Measurements from ENCODE around the gene MAP6D1.

MAP6D1 gene

DNA sequence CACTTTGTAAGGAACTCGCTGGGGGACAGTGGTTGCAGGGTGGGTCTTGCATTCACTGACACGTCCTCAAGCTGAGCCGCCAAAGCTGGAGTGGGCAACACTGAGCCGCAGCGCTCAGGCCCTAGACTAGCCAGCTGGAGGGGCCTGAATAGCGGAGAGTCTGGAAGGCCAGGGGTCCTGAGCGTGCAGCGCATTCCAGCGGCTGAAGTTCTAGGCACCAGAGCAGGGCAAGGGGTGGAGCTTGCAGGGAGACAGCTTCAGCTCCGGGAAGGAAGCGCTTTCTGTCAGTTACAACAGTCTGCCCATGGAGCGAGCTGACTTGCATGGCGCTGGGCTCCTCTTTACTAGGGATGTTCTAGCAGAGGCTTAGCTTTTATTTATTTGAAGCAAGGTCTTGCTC, 2.7 kb downstream of the MAP6D1 start:
- Histone ChIP-seq H2AK5ac (ENCODE audit: low read length) (no peak overlapping the region), H3K36me3 (ENCODE audit: control insufficient read depth, insufficient read depth, low read length) (no peaks in the 10 kb centered on the region), H3K4me1 (ENCODE audit: control insufficient read depth, low read depth, low read length) (no peaks in the 10 kb centered on the region), H3K56ac (ENCODE audit: low read length) (no peak overlapping the region), H3K23ac (ENCODE audit: low read length) (no peak overlapping the region), H4K8ac (ENCODE audit: low read depth, low read length) (no peak overlapping the region), H3K79me2 (ENCODE audit: control insufficient read depth, insufficient read depth, low read length) (no peaks in the 10 kb centered on the region), H3K18ac (ENCODE audit: low read length) (no peak overlapping the region), H3K4me3 (ENCODE audit: low read length) (no peak overlapping the region), H3K27me3 (ENCODE audit: insufficient read depth, low read length, poor library complexity) (no peaks in the 10 kb centered on the region), H2BK120ac (ENCODE audit: low read depth, low read length) (no peak overlapping the region), H2BK15ac (replicated peaks; ENCODE audit: low read depth) (no peak overlapping the region), H3K4ac (ENCODE audit: low read depth, low read length) (no peak overlapping the region), H3K27ac (ENCODE audit: low read depth, low read length) (no peak overlapping the region), H2BK5ac (ENCODE audit: low read length) (no peak overlapping the region), H4K5ac (ENCODE audit: low read length) (no peak overlapping the region), H3K9ac (ENCODE audit: low read length) (no peak overlapping the region), H3K79me1 (ENCODE audit: low read length) (no peaks in the 10 kb centered on the region), H3K4me2 (ENCODE audit: low read length) (no peak overlapping the region)
- peak; percentile 60 for DNase-seq
- no CpG with 5 or more reads among the region's 13 CpGs for WGBS (ENCODE audit: extremely low coverage, insufficient coverage, low lambda C conversion rate)

DNA sequence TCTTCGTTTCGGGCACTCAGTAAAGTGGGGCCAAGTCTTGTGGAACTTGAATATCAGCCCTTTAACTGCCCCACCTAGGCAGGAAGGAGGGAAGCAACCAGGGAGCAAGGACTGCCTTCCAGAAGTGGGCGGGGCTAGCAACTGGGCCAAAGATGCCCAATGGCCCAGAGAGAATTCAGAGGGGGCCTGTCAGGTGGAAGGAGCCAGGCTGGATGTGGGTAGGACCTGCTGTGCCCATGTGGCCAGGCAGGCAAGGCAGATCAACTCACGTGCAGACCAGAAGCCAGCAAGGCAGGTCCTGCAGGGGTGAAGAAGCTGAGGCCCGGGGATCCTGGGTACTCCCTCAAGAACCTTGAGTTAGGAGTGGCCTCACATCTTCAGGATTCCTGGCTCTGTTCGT, 5.5 kb downstream of the MAP6D1 start:
- no peaks in the 10 kb centered on the region for H3K27me3 ChIP-seq (ENCODE audit: insufficient read depth, low read length, poor library complexity)
- no peak overlapping the region for H4K8ac ChIP-seq (ENCODE audit: low read depth, low read length)
- no peaks in the 10 kb centered on the region for H3K36me3 ChIP-seq (ENCODE audit: control insufficient read depth, insufficient read depth, low read length)
- no peak overlapping the region for H3K9ac ChIP-seq (ENCODE audit: low read length)
- no peak overlapping the region for H3K4me3 ChIP-seq (ENCODE audit: low read length)
- no peaks in the 10 kb centered on the region for H3K4me1 ChIP-seq (ENCODE audit: control insufficient read depth, low read depth, low read length)
- H2BK120ac ChIP-seq (ENCODE audit: low read depth, low read length) = no peak overlapping the region
- H2BK5ac ChIP-seq (ENCODE audit: low read length) = no peak overlapping the region
- H4K5ac ChIP-seq (ENCODE audit: low read length) = no peak overlapping the region
- WGBS (ENCODE audit: extremely low coverage, insufficient coverage, low lambda C conversion rate) = no CpG with 5 or more reads among the region's 6 CpGs
- H3K4me2 ChIP-seq (ENCODE audit: low read length) = no peak overlapping the region
- H3K79me1 ChIP-seq (ENCODE audit: low read length) = no peaks in the 10 kb centered on the region
- no peak overlapping the region for H3K23ac ChIP-seq (ENCODE audit: low read length)
- no peak overlapping the region for H3K27ac ChIP-seq (ENCODE audit: low read depth, low read length)
- H3K18ac ChIP-seq (ENCODE audit: low read length) = no peak overlapping the region
- DNase-seq = no peak
- no peak overlapping the region for H3K4ac ChIP-seq (ENCODE audit: low read depth, low read length)
- no peak overlapping the region for H2AK5ac ChIP-seq (ENCODE audit: low read length)
- no peaks in the 10 kb centered on the region for H3K79me2 ChIP-seq (ENCODE audit: control insufficient read depth, insufficient read depth, low read length)
- no peak overlapping the region for H3K56ac ChIP-seq (ENCODE audit: low read length)
- no peak overlapping the region for H2BK15ac ChIP-seq (replicated peaks; ENCODE audit: low read depth)

DNA sequence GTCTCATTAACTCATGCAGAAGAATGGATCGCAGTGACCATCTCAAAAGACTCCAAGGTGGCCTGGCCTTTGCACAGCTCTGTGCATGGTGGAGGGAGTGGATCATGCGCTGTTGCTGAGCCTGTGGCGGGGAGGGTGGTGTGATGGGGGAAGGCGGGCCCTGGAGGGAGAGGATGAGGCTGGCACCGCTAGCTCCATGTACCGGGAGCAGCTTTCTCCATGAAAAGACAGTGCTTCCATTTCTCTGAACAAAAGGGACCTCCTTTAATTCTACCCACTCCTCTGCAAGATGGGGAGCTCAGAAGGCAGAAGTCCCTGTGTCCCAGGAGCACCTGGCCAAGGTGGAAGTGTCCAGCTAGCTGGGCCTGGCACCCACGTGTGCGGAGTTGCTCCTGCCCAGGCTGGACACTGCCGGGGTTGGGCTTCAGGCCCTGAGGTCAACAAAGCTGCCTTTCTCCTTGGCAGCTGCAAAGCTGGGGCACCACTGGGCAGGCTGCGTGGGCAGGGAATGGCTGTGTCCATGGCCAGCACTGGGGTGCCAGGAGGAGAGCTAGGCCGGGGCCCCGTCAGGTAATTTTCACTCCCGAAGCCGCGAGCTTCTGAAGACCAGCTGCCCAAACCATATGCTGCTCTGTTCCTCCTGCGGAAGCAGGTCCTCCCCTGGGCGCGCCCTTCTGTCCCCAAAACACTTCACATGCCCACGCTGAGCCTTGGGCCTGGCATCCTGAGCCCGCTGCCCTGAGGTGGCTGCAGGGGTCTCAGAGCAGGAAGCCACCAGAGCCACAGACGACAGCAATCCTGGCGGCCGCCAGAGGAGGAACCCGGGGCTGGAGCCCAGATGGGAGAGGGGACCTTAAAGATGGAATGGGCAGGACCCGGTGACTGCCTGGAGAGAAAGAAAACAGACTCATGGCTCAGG, 6.4 kb downstream of the MAP6D1 start:
- no peak overlapping the region for H2BK5ac ChIP-seq (ENCODE audit: low read length)
- no peaks in the 10 kb centered on the region for H3K4me1 ChIP-seq (ENCODE audit: control insufficient read depth, low read depth, low read length)
- H3K18ac ChIP-seq (ENCODE audit: low read length) = no peak overlapping the region
- H2AK5ac ChIP-seq (ENCODE audit: low read length) = no peak overlapping the region
- no peaks in the 10 kb centered on the region for H3K36me3 ChIP-seq (ENCODE audit: control insufficient read depth, insufficient read depth, low read length)
- H3K27me3 ChIP-seq (ENCODE audit: insufficient read depth, low read length, poor library complexity) = no peaks in the 10 kb centered on the region
- H3K9ac ChIP-seq (ENCODE audit: low read length) = no peak overlapping the region
- H4K8ac ChIP-seq (ENCODE audit: low read depth, low read length) = no peak overlapping the region
- WGBS (ENCODE audit: extremely low coverage, insufficient coverage, low lambda C conversion rate) = no CpG with 5 or more reads among the region's 25 CpGs
- H4K5ac ChIP-seq (ENCODE audit: low read length) = no peak overlapping the region
- H2BK120ac ChIP-seq (ENCODE audit: low read depth, low read length) = no peak overlapping the region
- no peak overlapping the region for H3K4ac ChIP-seq (ENCODE audit: low read depth, low read length)
- no peak overlapping the region for H3K4me3 ChIP-seq (ENCODE audit: low read length)
- H2BK15ac ChIP-seq (replicated peaks; ENCODE audit: low read depth) = no peak overlapping the region
- H3K56ac ChIP-seq (ENCODE audit: low read length) = no peak overlapping the region
- no peak overlapping the region for H3K4me2 ChIP-seq (ENCODE audit: low read length)
- no peak overlapping the region for H3K27ac ChIP-seq (ENCODE audit: low read depth, low read length)
- no peak overlapping the region for H3K23ac ChIP-seq (ENCODE audit: low read length)
- DNase-seq = no peak
- H3K79me2 ChIP-seq (ENCODE audit: control insufficient read depth, insufficient read depth, low read length) = no peaks in the 10 kb centered on the region
- no peaks in the 10 kb centered on the region for H3K79me1 ChIP-seq (ENCODE audit: low read length)

DNA sequence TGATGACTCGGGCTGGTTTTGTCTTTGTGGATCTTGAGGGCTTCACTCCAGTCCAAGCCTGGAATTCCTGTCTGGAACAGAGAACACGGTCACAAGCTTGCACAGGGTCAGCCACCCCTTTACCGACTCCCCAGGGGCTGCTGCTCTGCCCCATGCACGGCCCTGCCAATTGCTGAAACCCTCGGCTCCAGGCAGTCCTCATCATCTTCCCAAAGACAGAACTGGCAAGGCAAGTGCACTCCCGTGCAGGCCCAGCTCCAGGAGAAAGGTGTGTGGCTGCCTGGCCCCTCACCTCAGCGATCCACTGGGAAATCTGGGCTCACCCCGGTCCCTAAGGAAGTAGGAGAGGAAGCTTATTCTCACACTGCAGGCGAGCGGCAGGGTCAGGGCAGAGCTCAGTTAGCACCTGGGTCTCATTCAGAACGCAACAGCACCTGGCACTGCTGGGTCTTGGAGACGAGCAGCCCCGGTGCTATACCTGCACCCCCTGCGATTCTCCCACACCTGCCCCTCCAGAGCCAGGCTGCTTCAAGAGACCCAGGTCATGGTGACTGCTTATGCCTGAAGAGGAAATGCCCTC, 7.2 kb downstream of the MAP6D1 start:
- no peaks in the 10 kb centered on the region for H3K79me2 ChIP-seq (ENCODE audit: control insufficient read depth, insufficient read depth, low read length)
- H3K4me2 ChIP-seq (ENCODE audit: low read length) = no peak overlapping the region
- no peak for DNase-seq
- no peak overlapping the region for H3K4me3 ChIP-seq (ENCODE audit: low read length)
- no peak overlapping the region for H2BK15ac ChIP-seq (replicated peaks; ENCODE audit: low read depth)
- no peaks in the 10 kb centered on the region for H3K4me1 ChIP-seq (ENCODE audit: control insufficient read depth, low read depth, low read length)
- no CpG with 5 or more reads among the region's 14 CpGs for WGBS (ENCODE audit: extremely low coverage, insufficient coverage, low lambda C conversion rate)
- no peak overlapping the region for H2BK5ac ChIP-seq (ENCODE audit: low read length)
- H3K18ac ChIP-seq (ENCODE audit: low read length) = no peak overlapping the region
- H2BK120ac ChIP-seq (ENCODE audit: low read depth, low read length) = no peak overlapping the region
- no peak overlapping the region for H4K8ac ChIP-seq (ENCODE audit: low read depth, low read length)
- H3K27ac ChIP-seq (ENCODE audit: low read depth, low read length) = no peak overlapping the region
- no peaks in the 10 kb centered on the region for H3K27me3 ChIP-seq (ENCODE audit: insufficient read depth, low read length, poor library complexity)
- no peak overlapping the region for H3K9ac ChIP-seq (ENCODE audit: low read length)
- no peak overlapping the region for H3K23ac ChIP-seq (ENCODE audit: low read length)
- H3K56ac ChIP-seq (ENCODE audit: low read length) = no peak overlapping the region
- no peak overlapping the region for H3K4ac ChIP-seq (ENCODE audit: low read depth, low read length)
- no peaks in the 10 kb centered on the region for H3K79me1 ChIP-seq (ENCODE audit: low read length)
- no peaks in the 10 kb centered on the region for H3K36me3 ChIP-seq (ENCODE audit: control insufficient read depth, insufficient read depth, low read length)
- no peak overlapping the region for H2AK5ac ChIP-seq (ENCODE audit: low read length)
- no peak overlapping the region for H4K5ac ChIP-seq (ENCODE audit: low read length)

DNA sequence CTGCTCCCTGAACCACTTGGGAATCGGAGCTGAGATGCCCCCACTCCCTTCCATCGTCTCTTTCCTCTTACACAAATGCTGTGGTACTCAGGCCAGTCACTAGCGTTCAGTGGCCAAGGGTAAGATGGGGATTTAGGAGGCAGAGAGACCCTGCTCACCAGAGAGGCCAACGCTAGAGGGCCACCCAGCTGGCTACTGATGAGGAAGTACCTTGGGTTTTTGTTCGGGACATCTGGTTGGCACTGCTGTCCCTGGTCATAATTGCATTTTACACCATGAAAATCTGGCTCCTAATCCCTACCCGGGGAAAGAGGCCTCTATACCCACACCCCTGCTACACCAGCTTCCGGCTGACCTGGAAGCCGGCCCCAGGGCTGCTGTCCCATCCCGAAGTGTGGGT, 7.7 kb downstream of the MAP6D1 start:
- no peak overlapping the region for H2BK120ac ChIP-seq (ENCODE audit: low read depth, low read length)

More for the DNA sequence above, 7.7 kb downstream of the MAP6D1 start:
- no CpG with 5 or more reads among the region's 9 CpGs for WGBS (ENCODE audit: extremely low coverage, insufficient coverage, low lambda C conversion rate)
- Histone ChIP-seq H3K56ac (ENCODE audit: low read length) (no peak overlapping the region), H3K27me3 (ENCODE audit: insufficient read depth, low read length, poor library complexity) (no peaks in the 10 kb centered on the region), H3K18ac (ENCODE audit: low read length) (no peak overlapping the region), H2BK5ac (ENCODE audit: low read length) (no peak overlapping the region), H3K4me2 (ENCODE audit: low read length) (no peak overlapping the region), H4K8ac (ENCODE audit: low read depth, low read length) (no peak overlapping the region), H3K4ac (ENCODE audit: low read depth, low read length) (no peak overlapping the region), H3K9ac (ENCODE audit: low read length) (no peak overlapping the region), H3K27ac (ENCODE audit: low read depth, low read length) (no peak overlapping the region), H3K23ac (ENCODE audit: low read length) (no peak overlapping the region), H2BK15ac (replicated peaks; ENCODE audit: low read depth) (no peak overlapping the region), H4K5ac (ENCODE audit: low read length) (no peak overlapping the region), H2AK5ac (ENCODE audit: low read length) (no peak overlapping the region), H3K79me1 (ENCODE audit: low read length) (no peaks in the 10 kb centered on the region), H3K4me1 (ENCODE audit: control insufficient read depth, low read depth, low read length) (no peaks in the 10 kb centered on the region), H3K4me3 (ENCODE audit: low read length) (no peak overlapping the region), H3K36me3 (ENCODE audit: control insufficient read depth, insufficient read depth, low read length) (no peaks in the 10 kb centered on the region), H3K79me2 (ENCODE audit: control insufficient read depth, insufficient read depth, low read length) (no peaks in the 10 kb centered on the region)
- DNase-seq = no peak
